CD4-positive, alpha-beta T cell treated with Interleukin-2 at 100 ng/mL for 4 hours (primary cell): ENCODE measurements around the gene MAP3K14.

Source experiments
- DNase-seq: peaks from one replicate; pipeline ENCODE4 v3.0.0-alpha.2; 2020; ENCODE audit warnings: low spot score

Gene MAP3K14

DNA sequence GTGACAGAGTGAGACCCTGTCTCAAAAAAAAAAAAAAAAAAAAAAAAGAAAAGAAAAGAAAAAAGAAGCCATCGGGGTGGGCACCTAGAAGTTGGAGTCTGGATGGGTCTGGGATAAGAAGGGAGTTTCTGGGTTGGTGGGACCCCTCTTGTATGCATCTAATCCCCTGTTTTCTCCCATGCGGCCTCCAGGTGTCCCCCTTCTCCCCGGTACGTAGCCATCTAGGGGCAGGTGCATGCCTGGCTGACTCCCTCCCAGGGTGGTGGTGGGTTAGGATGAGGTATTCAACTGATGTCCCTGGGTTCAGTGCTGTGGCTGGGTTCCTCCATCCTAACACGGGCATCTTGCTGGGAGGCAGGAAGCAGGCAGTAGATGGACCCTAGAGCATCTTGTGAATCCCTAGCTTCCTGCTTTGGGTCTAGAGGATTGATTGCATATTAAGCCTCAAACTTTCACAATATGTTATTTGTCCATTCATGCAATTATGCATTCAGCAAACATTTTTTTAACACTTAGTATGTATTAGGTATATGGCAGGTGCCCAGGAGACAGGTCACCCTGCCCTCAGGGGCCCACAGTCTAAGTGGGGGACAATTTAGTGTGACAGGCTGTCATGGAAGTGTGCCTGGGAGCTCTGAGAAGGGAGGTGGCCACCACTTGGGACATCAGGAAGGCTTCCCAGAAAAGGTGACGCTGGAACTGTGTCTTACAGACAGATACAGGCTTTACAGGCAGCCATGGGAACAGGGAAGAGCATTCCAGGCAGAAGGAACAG, 82.0 kb downstream of the MAP3K14 start:
- peak; percentile 56 for DNase-seq

DNA sequence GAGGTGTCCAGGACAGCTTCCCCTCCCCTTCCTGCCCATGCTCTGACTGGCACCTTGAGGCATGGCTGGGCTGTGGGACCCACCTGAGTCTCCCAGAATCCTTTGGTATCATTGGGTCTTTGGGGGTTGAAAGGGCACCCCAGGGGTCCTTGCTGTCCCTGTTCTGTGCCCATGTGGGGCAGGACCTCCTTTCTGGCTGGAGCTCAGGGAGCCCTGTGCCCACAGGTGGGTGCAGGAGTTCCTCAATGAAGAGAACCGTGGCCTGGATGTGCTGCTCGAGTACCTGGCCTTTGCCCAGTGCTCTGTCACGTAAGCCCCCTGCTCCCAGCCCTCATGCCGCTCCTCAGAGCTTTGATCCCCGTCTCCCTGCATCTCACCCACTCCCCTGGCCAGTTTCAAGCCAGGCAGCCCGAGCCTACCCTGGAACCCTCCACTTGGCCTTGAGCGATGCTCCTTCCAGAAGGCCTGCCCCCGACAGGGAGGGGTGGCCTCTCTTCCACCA, 83.3 kb downstream of the MAP3K14 start:
- no peak for DNase-seq

DNA sequence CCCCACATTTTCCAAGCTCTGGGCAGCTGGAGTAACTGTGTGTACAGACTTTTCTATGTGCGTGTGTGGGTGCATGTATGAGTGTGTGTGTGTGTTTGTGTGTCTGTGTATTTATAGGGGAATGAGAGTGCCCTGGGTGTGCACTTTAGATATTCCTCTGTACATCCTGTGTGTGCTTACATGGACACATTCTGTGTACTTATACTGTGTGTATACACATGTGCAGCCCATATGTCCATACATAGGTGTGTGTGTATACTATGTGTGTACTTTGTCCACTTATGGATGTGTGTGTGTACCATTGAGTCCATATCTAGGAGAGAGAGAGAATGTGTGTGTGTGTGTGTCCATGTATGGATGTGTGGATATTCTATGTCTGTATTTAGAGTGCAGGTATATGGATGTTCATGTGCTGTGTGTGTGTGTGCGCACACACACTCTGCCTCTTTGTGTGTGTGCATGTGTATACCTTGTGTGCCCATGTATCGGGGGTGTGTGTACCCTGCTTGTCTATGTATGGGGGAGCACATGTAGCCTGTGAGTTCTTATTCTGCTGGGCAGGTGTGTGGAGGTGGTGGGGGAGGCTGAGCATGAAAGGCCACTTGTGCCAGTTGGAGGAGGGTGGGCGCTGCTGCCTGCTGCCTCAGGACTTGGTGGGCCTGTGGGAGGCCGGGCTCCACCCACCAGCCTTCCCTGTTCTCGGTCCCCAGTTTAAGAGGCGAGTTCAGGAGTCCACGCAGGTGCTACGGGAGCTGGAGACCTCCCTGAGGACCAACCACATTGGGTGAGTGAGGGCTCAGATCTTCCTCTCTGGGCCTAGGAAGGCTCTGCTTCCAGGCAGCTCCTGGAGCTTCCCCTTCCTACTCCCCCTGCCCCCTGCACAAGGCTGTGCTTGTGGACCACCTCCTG, 84.1 kb downstream of the MAP3K14 start:
- DNase-seq = no peak

DNA sequence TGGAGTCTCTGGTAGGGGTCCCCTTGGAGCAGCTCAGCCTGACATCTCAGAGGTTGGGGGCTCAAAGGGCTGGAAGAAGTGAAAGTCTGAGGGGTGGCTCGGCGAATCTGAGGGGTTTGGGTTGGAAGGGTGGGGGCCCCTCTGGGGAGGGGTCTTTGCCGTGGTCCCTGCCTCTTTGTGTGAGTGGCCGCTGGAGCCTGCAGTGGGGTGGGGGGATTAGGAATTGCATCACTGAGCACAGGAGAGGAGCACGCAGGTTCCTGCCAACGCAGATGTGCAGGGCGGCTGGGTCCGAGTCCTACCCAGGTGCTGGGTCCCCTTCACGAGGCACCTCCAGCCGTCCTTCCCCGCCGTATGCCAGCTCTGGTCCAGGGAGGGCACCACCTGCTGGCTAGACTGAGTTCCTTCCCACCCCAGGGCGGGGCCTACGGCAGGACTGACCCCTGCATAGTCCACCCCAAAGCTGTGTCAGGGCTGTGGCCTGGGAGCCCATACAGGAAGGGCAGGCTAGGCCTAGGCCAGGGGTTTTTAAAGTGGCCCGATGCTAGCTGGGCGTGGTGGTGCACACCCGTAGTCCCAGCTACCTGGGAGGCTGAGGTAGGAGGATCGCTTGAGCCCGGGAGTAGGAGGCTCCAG, 85.2 kb downstream of the MAP3K14 start:
- DNase-seq = peak; percentile 27

DNA sequence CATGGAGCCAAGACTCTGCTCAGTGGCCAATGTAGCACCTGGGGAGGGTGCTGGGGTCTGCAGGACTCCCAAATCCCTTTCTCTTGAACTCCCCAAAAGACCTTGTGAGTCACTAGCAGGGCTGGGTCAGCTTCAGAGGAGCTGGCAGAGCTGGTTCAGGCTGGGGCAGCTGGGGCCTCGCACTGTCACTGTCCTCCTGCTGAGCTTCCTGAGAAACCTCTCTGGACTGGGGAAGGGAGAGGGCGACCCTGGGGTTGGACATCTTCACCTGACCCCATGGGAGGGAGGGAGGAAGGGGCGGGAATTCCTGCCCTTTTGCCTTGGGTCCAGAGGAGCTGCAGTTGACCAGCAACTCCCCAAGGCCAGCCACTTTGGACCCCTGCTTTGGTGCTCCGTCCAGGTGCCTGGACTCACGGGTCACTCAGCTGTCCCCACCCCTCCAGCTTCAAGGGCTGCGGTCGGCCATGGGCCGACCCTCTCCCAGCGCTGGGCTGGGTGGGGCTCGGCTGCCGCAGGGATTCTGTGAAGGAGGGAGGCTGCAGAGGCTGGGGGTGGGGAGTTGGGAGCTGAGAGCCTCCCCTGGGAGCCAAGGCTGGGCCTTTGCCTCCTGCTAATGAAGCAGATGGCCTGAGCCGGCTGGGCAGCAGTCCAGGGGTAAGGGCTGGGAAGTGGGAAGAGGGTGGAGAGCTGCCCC, 85.9 kb downstream of the MAP3K14 start:
- no peak for DNase-seq

DNA sequence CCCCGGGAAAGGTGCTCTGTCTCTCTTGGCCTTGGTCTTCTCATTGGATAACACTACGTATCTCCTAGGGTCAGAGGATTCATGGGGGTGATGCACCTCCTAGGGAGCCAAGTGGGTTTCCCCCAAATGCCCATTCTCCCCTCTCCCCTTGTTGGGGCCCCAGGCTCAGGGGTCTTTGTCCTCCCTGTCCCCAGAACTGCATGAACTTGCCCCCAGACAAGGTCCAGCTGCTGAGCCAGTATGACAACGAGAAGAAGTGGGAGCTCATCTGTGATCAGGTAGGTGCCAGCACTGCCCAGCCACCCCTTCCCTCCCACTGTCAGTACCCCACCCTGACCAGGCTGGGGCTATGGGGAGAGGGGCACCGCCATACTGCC, 86.4 kb downstream of the MAP3K14 start:
- no peak for DNase-seq

DNA sequence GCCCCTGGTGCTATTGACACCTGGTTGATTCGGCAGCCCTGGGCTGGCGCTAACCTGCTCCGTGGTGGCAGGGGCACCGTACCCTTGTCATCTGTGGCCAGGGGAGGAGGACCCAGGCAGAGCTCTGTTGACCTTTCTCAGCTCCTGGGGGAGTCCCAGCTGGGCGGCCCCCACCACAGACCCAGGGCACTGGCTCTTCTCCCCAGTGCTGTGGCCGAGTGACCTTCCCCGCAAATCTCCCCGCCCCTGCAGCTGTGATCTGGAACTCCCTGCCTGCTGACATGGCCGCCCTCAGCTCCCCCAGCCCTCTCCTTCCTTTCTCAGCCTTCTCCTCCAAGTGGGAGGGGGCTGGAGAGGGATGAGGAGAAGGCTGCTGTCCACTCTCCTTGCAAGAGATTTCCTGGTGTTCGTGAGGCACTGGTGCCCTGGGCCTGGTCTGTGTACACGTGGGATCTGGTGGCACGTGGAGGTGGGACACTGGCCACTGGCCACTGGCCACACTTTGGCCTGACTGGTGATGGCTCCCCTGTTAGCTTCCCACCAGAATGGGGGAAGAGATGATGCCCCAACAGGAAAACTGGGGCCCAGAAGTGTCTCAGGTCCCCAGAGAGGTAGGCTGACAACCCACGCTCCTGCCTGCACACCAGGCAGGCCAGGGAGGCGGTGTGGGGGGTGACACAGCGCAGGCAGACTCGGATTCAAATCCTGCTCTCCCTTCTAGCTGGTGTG, 87.0 kb downstream of the MAP3K14 start:
- DNase-seq = peak; percentile 33

DNA sequence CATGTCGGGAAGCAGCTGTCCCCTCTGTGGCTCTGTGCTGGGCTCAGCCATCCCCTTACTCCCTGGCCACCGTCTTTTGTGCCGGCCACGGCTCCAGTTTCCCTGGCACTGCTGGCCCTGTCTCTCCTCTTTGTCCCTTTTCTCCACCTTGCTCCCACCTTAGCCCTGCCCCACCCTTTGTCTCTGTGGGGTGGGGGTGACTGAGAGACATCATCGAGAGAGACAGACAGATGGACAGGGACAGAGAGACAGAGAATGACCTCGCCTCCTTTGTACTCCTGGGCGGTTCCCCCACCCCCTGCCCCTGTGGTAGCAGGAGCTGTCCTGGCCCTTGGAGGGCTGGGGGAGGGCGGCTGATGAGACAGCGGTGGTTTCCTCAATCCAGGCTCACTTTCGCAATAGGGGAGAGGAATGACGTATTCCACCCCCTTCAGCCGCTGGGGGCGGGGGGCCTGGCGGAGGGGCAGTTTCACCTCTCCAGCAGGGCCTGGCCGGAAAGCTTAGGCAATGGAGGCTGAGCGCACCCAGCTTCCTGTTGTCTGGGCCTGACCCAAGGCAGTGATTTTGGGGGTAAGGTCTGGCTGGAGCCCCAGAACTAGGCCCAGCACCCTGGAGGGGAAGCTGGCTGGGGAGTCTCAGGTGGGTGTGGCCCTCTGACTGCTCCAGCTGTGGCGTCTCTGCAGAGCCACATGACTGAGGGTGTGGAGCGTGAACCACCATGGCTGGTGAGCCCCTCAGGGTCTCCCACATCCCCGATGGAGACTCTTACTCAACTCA, 87.9 kb downstream of the MAP3K14 start:
- peak; percentile 84 for DNase-seq

DNA sequence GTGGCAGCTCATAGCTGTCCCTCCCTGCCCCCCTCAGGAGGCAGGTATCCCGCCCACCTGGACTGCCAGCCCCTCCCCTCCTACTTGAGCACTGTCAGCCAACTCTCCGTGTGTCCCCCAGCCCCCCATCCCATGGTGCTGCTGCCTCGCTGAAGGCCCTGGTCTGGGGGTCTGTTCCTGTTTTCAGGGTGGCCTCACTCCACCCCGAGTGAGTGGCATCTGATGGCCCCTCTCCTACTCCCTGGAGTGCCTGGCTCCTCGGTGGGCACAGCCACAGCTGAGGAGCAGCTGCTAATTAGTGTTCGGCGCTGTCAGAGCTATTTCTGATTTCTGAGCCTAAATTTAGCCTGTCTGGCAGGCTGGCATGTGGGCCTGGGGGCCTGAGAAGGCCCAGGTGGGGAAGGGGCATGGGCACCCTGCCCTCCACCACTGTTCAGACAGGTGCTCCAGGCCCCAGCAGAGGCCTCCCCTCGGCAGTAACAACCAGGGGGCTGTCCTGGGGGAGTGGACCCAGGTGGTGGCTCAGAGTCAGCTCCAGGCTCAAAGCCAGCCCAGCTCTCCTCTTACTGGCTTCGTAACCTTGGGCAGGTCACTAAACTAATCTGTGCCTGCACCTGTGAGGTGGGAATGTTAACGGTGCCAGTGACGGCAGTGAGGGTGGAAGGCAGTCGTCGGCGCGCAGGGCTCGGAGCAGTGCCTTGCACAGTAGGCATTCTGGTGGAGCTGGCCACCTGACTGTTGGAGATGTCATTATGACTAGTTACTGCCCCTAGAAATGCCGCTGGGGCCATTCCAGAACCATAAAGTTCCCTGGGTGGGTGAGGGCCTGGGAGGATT, 88.7 kb downstream of the MAP3K14 start:
- peak; percentile 35 for DNase-seq

DNA sequence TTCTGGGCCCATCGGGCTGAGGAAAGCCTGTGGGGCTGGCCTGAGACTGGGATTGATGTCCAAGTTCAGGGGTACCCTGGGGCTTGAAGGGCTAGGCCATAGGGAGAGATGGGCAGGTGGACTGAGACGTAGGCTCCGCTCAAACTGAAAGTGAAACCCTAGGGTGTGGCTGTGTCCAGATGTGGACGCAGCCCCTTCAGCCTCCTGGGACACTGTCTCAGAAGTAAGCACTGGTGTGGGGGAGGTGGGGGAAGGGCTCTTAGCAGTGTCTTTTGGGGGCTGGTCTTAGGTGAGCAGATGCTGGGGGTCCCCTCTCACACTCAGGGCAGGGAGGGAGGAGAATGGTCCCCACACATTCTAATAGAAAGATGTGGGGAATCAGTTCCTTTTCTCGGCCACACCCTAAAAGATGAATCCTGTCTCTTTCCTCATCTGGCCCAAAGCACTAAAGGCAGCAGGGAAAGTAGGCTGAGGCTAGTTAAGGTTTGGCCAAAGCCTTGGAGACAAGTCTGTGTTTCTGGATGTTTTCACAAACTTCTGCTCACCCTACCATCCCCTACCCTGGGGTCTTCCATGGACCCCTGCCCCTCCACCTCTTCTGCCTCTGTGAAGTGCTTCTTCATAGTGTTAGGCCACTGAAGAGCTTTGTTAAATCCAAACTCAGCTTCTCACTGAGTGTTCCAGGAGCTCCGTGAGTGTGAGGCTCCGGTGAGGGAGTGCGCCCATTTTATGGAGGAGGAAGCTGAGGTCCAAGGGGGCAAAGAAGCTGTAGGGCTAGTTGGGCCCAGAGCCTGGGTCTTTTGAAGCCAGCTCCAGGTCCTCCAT, 89.5 kb downstream of the MAP3K14 start:
- peak; percentile 32 for DNase-seq

DNA sequence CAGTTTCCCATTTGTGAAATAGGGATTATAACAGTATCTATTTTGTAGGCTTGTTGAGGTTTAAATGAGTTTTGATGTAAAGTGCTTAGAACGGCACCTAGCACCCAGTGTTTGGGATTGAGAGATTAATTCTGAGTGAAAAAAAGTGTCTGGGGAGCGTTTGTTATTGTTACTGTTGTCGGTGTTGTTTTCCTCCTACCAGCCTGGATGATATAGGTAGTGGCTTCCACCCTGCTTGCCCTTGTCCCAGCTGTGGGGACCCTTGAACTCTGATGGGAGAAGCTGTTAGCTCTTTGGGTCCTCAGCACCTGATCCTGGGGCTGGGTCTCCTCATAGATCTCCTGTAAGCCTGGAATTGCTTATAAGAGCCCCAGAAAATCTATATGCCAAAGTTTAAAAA, 90.2 kb downstream of the MAP3K14 start:
- peak; percentile 27 for DNase-seq

DNA sequence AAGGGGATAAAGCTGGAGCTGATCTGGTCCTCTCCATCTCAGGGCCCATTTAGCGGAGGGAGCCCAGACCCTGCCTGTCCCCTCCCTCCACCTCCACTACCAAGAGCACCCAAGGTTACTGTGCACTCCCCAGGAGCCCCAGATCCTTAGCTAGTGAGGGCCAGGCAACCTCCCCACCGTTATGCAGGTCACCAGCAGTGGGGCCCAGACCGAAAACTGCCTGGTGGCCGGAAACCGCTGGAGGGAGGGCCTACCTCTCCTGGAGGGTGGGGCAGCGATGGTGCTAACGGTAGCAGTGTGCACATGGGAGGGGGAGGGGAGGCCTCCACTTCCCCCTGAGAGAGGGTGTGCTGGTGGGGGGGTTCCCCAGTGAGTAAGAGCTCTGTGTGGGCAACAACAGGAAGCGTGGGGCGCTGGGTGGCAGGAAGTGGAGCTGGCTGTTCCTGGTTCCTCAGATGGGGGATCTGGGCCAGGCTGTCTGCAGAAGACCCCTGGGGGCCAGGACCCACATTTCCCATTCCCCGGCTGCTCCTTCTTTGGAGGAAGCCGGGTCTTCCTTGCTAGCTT, 90.8 kb downstream of the MAP3K14 start:
- DNase-seq = peak; percentile 97

DNA sequence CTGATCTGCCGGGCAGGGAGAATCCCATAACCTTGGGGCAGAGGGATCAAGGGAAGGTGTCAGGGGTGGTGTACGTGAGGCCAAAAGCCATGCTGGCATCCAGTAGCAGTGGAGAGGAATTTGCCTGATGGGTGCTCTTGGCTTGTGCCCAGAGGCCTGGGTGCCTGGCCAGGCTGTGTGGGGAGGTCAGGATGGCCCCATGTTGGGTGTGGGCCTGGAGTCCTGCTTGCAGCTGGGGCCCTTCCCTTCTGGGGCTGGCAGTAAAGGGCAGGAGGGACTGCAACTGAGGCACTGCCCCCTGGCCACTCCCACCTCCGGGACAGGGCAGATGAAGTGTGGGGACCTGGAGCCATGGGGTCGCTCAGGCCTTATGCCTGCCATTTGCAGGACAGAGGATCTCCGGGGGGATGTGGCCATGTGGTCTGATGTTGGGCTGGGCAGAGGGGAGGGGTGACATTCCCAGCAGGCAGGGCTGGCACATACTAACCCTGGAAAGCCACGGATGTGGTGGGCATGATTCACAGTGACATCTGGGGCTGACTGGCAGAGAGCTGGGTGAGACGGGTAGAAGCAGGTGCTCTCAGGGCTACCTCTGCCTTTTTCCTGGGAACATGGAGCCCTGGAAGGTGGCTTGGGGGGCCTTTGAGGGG, 91.6 kb downstream of the MAP3K14 start:
- DNase-seq = peak; percentile 74

DNA sequence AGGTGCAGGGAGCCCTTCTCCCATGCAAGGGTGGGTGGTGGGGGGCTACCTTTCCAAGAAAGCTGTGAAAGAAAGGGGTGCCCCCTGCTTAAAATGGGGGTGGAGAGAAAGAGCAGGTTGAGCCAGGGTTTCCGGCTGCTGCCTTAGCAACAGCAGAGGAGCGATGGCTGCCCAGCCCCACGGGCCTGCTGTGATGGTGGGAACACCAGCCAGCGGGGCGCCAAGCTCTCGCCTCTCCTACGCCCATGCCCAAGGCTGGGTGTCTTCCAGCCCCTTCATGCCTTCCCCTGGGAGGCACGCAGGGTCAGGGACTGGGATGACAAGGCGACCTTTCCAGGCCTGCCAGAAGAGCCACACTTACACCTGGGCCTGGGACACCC, 92.2 kb downstream of the MAP3K14 start:
- DNase-seq = peak; percentile 32

DNA sequence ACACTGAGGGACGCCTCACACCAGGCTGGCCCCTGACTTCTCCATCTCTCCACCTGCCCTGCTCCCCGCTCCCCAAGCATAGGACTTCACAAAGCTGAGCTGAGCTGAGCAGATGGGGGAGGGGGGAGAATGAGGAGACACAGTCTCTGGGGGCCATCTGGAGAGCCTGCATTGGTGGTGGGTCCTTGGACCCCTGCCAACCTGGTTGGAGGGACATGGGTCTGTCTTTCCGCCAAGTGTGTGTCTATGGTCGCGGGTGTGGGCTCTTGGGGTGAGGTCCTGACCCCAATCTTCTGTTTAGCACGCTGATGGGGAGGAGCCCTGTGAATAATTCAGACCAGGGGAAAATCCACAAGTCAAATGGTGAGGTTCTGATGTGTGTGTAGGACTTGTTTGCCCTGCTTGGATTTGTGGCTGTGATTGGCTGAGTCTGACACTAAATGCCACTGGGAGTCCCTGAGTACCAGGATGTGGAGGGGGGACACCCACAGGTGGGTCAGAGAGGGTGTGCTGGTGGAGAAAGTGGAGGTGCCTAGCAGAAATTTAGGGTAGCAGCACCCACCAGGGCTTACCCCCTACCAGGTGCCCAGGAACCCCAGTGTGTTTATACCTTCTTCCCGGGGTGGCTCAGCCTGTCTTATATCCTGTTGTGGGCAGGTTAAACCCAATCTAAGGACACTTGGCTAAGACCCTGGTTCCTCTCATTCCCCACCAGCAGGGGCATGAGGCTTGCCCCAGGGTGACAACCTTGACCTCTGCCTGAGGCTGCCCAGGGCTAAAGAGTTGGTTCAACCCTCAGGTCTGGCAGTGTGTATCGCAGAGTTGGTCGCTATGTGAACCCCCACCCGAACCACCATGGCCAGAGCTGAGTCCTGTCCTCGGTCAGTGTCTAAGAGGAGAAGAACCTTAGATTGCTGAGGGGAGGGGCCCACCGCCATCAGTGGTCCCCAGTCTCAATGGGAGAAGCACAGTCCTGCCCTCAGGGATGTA, 93.0 kb downstream of the MAP3K14 start:
- peak; percentile 76 for DNase-seq

DNA sequence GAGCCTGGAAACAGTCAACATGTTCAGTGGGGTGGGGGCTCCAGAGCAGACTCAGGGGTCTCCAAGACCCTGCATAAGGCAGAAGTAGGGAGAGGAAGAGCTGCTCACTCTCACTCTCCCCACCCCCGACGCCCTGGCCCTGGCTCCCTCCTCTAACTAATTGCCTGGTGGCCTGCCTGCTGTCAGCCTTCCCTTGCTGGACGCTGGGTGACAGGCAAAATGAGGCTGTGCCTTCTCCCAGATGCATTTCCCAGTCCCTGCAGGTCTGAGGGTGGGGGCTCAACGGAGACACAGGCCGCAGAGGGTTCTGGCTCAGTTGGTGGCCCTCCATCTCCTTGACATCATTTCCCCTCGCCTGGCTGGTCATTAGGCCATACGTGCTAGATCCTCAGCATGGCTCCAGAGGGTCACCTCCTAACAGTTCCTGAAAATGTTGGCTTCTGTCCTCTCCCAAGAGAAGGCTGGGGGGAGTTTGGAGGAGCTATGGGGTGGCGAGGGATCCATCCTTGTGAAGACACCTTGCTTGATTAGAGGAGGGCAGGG, 93.8 kb downstream of the MAP3K14 start:
- DNase-seq = no peak
